ENCODE data around the gene GRM5.
"Not testable (repeated sequence)": the region's sequence is repeated elsewhere in the genome, so short reads cannot be mapped to it uniquely, and the experiment has no call there.

Gene GRM5

GRCh38 chr11:88838139-88838538 lies 227.6 kb downstream of the GRM5 start:
- in situ Hi-C loops (cut with MboI; ENCODE audit: low pct_unique_long_range_greater_than_20kb, low sequenced_read_pairs, unreplicated experiment); DNase-seq (ENCODE audit: low spot score): not testable (repeated sequence)

GRCh38 chr11:88835709-88836108 lies 230.1 kb downstream of the GRM5 start:
- in situ Hi-C loops (cut with MboI; ENCODE audit: low pct_unique_long_range_greater_than_20kb, low sequenced_read_pairs, unreplicated experiment); DNase-seq (ENCODE audit: low spot score): not testable (repeated sequence)

GRCh38 chr11:88831303-88831890 lies 234.4 kb downstream of the GRM5 start:
- no peak for DNase-seq (ENCODE audit: low spot score)
- in situ Hi-C loops (cut with MboI; ENCODE audit: low pct_unique_long_range_greater_than_20kb, low sequenced_read_pairs, unreplicated experiment): no loop called here
- no peak for TF ChIP-seq CTCF (IDR thresholded peaks at IDR 0.05; ENCODE audit: extremely low read depth, insufficient read depth, missing control alignments)

GRCh38 chr11:88827018-88827676 lies 238.6 kb downstream of the GRM5 start:
- in situ Hi-C loops (cut with MboI; ENCODE audit: low pct_unique_long_range_greater_than_20kb, low sequenced_read_pairs, unreplicated experiment): no loop called here
- DNase-seq (ENCODE audit: low spot score): no peak
- no peak for TF ChIP-seq CTCF (IDR thresholded peaks at IDR 0.05; ENCODE audit: extremely low read depth, insufficient read depth, missing control alignments)

GRCh38 chr11:88819616-88820015 lies 246.2 kb downstream of the GRM5 start:
- in situ Hi-C loops (cut with MboI; ENCODE audit: low pct_unique_long_range_greater_than_20kb, low sequenced_read_pairs, unreplicated experiment): no loop called here
- TF ChIP-seq CTCF (IDR thresholded peaks at IDR 0.05; ENCODE audit: extremely low read depth, insufficient read depth, missing control alignments): no peak
- no peak for DNase-seq (ENCODE audit: low spot score)

- no peak for TF ChIP-seq CTCF (IDR thresholded peaks at IDR 0.05; ENCODE audit: extremely low read depth, insufficient read depth, missing control alignments)
- in situ Hi-C loops (cut with MboI; ENCODE audit: low pct_unique_long_range_greater_than_20kb, low sequenced_read_pairs, unreplicated experiment): no loop called here
These were observed 246.8 kb downstream of the GRM5 start for GRCh38 chr11:88818978-88819377.

GRCh38 chr11:88815505-88815904 lies 250.3 kb downstream of the GRM5 start:
- no peak for TF ChIP-seq CTCF (IDR thresholded peaks at IDR 0.05; ENCODE audit: extremely low read depth, insufficient read depth, missing control alignments)
- DNase-seq (ENCODE audit: low spot score): no peak
- in situ Hi-C loops (cut with MboI; ENCODE audit: low pct_unique_long_range_greater_than_20kb, low sequenced_read_pairs, unreplicated experiment): no loop called here

More at GRCh38 chr11:88818978-88819377, 246.8 kb downstream of the GRM5 start:
- no peak for DNase-seq (ENCODE audit: low spot score)

Measured in GM13977 (cell line).